Endodermal cell (in vitro differentiated cells): Measurements from ENCODE around the gene SKAP1. TPM values are rescaled to one million over a fixed set of nuclear protein-coding genes. Genes with fewer than 3 reads are reported as not detected.
A peak's percentile ranks its signal among the peaks of the same experiment; 100 is the strongest.

Experiments used
- DNase-seq: peaks from one replicate; pipeline ENCODE4 v3.0.0-alpha.2; 2017
- H3K27ac ChIP-seq: 2 replicates; pipeline ENCODE4 v1.5.1; 2013; ENCODE audit warnings: mild to moderate bottlenecking, low read depth, low read length, moderate library complexity
- H3K27me3 ChIP-seq: 2 replicates; pipeline ENCODE4 v1.6.1; 2013; ENCODE audit warnings: mild to moderate bottlenecking, low read length, moderate library complexity; ENCODE audit not compliant: insufficient read depth, control insufficient read depth, poor library complexity, severe bottlenecking
- H3K36me3 ChIP-seq: 2 replicates; pipeline ENCODE4 v1.7.0; 2013; ENCODE audit warnings: mild to moderate bottlenecking, low read length, moderate library complexity; ENCODE audit not compliant: control insufficient read depth, insufficient read depth
- H3K4me1 ChIP-seq: one replicate; pipeline ENCODE4 v1.7.0; 2013; ENCODE audit warnings: low read length; ENCODE audit not compliant: control insufficient read depth, insufficient read depth
- H3K4me3 ChIP-seq: 2 replicates; pipeline ENCODE4 v1.5.1; 2013; ENCODE audit warnings: mild to moderate bottlenecking, low read length, moderate library complexity
- H3K9ac ChIP-seq: 2 replicates; pipeline ENCODE4 v1.6.1; 2013; ENCODE audit warnings: mild to moderate bottlenecking, low read length, moderate library complexity; ENCODE audit not compliant: poor library complexity, severe bottlenecking; ENCODE audit errors: extremely low read depth
- H3K9me3 ChIP-seq: 2 replicates; pipeline ENCODE4 v1.6.1; 2013; ENCODE audit warnings: mild to moderate bottlenecking, low read length, moderate library complexity; ENCODE audit not compliant: control insufficient read depth
- H3K27ac Mint-ChIP-seq: 2 replicates; pipeline ENCODE4 v1.8.0; 2020; ENCODE audit warnings: mixed read lengths
- H3K27me3 Mint-ChIP-seq: 2 replicates; pipeline ENCODE4 v1.8.0; 2021; ENCODE audit warnings: mild to moderate bottlenecking, mixed read lengths; ENCODE audit not compliant: insufficient read depth
- H3K36me3 Mint-ChIP-seq: 2 replicates; pipeline ENCODE4 v1.8.0; 2020; ENCODE audit warnings: low read depth, mixed read lengths
- H3K4me1 Mint-ChIP-seq: 2 replicates; pipeline ENCODE4 v1.8.0; 2020; ENCODE audit warnings: mixed read lengths
- H3K4me3 Mint-ChIP-seq: 2 replicates; pipeline ENCODE4 v1.8.0; 2020; ENCODE audit warnings: mild to moderate bottlenecking, moderate library complexity, mixed read lengths
- H3K9me3 Mint-ChIP-seq: 2 replicates; pipeline ENCODE4 v1.8.0; 2020; ENCODE audit warnings: mild to moderate bottlenecking, mixed read lengths
- WGBS, 2 experiments: methylation state at CpG; one replicate each; pipeline versions ENCODE4 v1.1.5 to v1.1.7; 2013; ENCODE audit warnings: missing lambda C conversion rate in 2 of 2, mixed read lengths in 1 of 2; ENCODE audit not compliant: insufficient coverage in 1 of 2, insufficient read length in 1 of 2; 5-methylcytosine and 5-hydroxymethylcytosine counted together
- total RNA-seq, 2 donors: library from RNA; stranded (reverse); fragmentation: NEBNext Ultra II Directional in 1 of 2; extraction: Animal tissue kit (Norgen Biotek cat#: 25700) in 1 of 2; gene quantifications; 2 replicates in 1 of 2; 3 replicates in 1 of 2; pipeline ENCODE4 v1.2.1, GENCODE V29; 2021
- TF ChIP-seq, protein P1 (sequence below): fragments of 200-600 bp; sonication (generic); conservative IDR thresholded peaks from 2 replicates; pipeline ENCODE4 v1.5.0; 2021; ENCODE audit warnings: antibody characterized with exemption, mild to moderate bottlenecking

The SKAP1 gene
- total RNA-seq, 2 donors from 2014 or later = 0.31 to 0.53 TPM

- Histone ChIP-seq H3K36me3 (no peaks in the 10 kb centered on the region), H3K9ac (no peak overlapping the region), H3K4me3 (no peak overlapping the region), H3K27ac (no peak overlapping the region), H3K27me3 (peaks cover 35% of the 10 kb centered on the region), H3K4me1 (no peaks in the 10 kb centered on the region), H3K9me3 (no peaks in the 10 kb centered on the region)
- TF ChIP-seq, protein P1, sequence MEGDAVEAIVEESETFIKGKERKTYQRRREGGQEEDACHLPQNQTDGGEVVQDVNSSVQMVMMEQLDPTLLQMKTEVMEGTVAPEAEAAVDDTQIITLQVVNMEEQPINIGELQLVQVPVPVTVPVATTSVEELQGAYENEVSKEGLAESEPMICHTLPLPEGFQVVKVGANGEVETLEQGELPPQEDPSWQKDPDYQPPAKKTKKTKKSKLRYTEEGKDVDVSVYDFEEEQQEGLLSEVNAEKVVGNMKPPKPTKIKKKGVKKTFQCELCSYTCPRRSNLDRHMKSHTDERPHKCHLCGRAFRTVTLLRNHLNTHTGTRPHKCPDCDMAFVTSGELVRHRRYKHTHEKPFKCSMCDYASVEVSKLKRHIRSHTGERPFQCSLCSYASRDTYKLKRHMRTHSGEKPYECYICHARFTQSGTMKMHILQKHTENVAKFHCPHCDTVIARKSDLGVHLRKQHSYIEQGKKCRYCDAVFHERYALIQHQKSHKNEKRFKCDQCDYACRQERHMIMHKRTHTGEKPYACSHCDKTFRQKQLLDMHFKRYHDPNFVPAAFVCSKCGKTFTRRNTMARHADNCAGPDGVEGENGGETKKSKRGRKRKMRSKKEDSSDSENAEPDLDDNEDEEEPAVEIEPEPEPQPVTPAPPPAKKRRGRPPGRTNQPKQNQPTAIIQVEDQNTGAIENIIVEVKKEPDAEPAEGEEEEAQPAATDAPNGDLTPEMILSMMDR = no peak
- H3K27ac Mint-ChIP-seq = no peak overlapping the region
- peaks cover 55% of the 10 kb centered on the region for H3K27me3 Mint-ChIP-seq
- WGBS, 2 experiments = 88% methylated on average over 3 of the region's 3 CpGs; no CpG with 5 or more reads in 1 of the 2 experiments
- H3K9me3 Mint-ChIP-seq = no peaks in the 10 kb centered on the region
- peaks cover 8% of the 10 kb centered on the region for H3K4me1 Mint-ChIP-seq
- no peak for DNase-seq
- no peaks in the 10 kb centered on the region for H3K36me3 Mint-ChIP-seq
- H3K4me3 Mint-ChIP-seq = no peak overlapping the region
Observed at GRCh38 chr17:48311324-48311723, 118.7 kb downstream of the SKAP1 start.

DNA sequence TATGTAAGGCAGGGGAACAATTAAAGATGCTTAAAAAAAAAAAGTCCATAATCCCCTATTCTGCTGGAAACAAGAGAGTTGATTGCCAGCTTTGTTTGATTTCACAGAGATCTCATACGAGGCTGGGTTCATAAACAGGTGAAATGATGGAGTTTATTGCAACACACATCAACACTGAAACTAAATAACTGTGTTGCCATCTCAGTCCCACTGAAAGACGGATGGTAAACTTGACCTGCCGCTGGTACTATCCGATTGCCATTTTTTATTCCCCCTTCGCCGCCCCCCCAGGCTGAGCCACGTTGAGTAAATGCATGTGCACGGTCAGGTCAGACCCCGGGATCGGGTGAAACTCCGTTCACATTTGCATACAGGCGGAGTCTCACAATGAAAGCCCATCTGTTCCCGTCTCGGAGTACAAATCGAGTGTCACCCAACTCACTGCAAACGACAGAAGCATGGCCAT, 119.2 kb downstream of the SKAP1 start:
- no peaks in the 10 kb centered on the region for H3K9me3 Mint-ChIP-seq
- H3K27me3 Mint-ChIP-seq = peaks cover 54% of the 10 kb centered on the region
- peaks cover 35% of the 10 kb centered on the region for H3K27me3 ChIP-seq
- TF ChIP-seq, protein P1 = no peak
- H3K4me3 ChIP-seq = no peak overlapping the region
- H3K27ac Mint-ChIP-seq = no peak overlapping the region
- no peak overlapping the region for H3K9ac ChIP-seq
- WGBS, 2 experiments = 29 to 36% methylated on average over 14 to 16 of the region's 16 CpGs
- H3K4me3 Mint-ChIP-seq = no peak overlapping the region
- no peaks in the 10 kb centered on the region for H3K4me1 ChIP-seq
- no peak overlapping the region for H3K27ac ChIP-seq
- peak; percentile 54 for DNase-seq
- no peaks in the 10 kb centered on the region for H3K9me3 ChIP-seq
- no peaks in the 10 kb centered on the region for H3K36me3 ChIP-seq
- H3K36me3 Mint-ChIP-seq = no peaks in the 10 kb centered on the region
- peaks cover 8% of the 10 kb centered on the region for H3K4me1 Mint-ChIP-seq

DNA sequence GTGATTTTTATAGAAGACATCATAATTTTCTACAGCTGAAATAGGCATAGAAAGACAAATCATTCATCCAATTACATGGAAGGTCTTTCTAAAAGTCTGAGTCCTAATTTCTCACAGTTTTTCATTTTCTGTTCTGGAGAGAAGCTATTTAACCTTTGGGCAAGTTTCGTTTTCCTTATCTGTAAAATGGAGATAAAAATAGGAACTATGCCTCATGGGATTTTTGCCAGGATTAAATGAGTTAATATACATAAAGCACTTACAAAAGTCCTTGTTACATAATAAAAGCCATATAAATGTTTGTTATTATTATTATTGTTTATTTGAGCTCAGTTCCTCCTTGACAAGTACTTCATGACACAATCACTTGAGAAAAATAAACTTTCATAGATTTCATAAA, 121.4 kb downstream of the SKAP1 start:
- H3K4me1 ChIP-seq = no peaks in the 10 kb centered on the region
- H3K36me3 Mint-ChIP-seq = no peaks in the 10 kb centered on the region
- no peak overlapping the region for H3K4me3 Mint-ChIP-seq
- 75% methylated on average over 1 of the region's 1 CpG; no CpG with 5 or more reads in 1 of the 2 experiments for WGBS, 2 experiments
- H3K9me3 Mint-ChIP-seq = no peaks in the 10 kb centered on the region
- H3K4me3 ChIP-seq = no peak overlapping the region
- TF ChIP-seq, protein P1 = no peak
- no peak overlapping the region for H3K9ac ChIP-seq
- H3K27me3 ChIP-seq = peaks cover 42% of the 10 kb centered on the region
- DNase-seq = no peak
- H3K36me3 ChIP-seq = no peaks in the 10 kb centered on the region
- peaks cover 53% of the 10 kb centered on the region for H3K27me3 Mint-ChIP-seq
- no peak overlapping the region for H3K27ac Mint-ChIP-seq
- no peak overlapping the region for H3K27ac ChIP-seq
- peaks cover 8% of the 10 kb centered on the region for H3K4me1 Mint-ChIP-seq
- H3K9me3 ChIP-seq = no peaks in the 10 kb centered on the region
